GM19240 (cell line): Measurements from ENCODE around the gene FLYWCH1.

Source experiments
- DNase-seq: peaks from one replicate; pipeline ENCODE4 v3.0.0; 2011; ENCODE audit warnings: low spot score; ENCODE audit not compliant: insufficient read length

Gene FLYWCH1

GRCh38 chr16:2982402-2982801 is 70.7 kb downstream of the FLYWCH1 start:
- DNase-seq: no peak

- peak; percentile 91 for DNase-seq
These were observed 72.0 kb downstream of the FLYWCH1 start for GRCh38 chr16:2983706-2984136.

- no peak for DNase-seq
These were observed 73.7 kb downstream of the FLYWCH1 start for GRCh38 chr16:2985462-2985861.

GRCh38 chr16:2985893-2986355 is 74.2 kb downstream of the FLYWCH1 start:
- no peak for DNase-seq

- DNase-seq: no peak
These were observed 75.0 kb downstream of the FLYWCH1 start for GRCh38 chr16:2986623-2987188.

- no peak for DNase-seq
These were observed 75.6 kb downstream of the FLYWCH1 start for GRCh38 chr16:2987286-2987685.

GRCh38 chr16:2987833-2988232 is 76.1 kb downstream of the FLYWCH1 start:
- no peak for DNase-seq

- DNase-seq: no peak
These were observed 76.9 kb downstream of the FLYWCH1 start for GRCh38 chr16:2988590-2989099.

GRCh38 chr16:2990891-2991290 is 79.2 kb downstream of the FLYWCH1 start:
- DNase-seq: no peak

GRCh38 chr16:2991566-2992261 is 80.0 kb downstream of the FLYWCH1 start:
- DNase-seq: no peak

- DNase-seq: no peak
These were observed 80.8 kb downstream of the FLYWCH1 start for GRCh38 chr16:2992383-2993081.

GRCh38 chr16:2996298-2996697 is 84.6 kb downstream of the FLYWCH1 start:
- no peak for DNase-seq

- DNase-seq: no peak
These were observed 88.2 kb downstream of the FLYWCH1 start for GRCh38 chr16:2999929-3000328.

GRCh38 chr16:3000540-3000939 is 88.8 kb downstream of the FLYWCH1 start:
- no peak for DNase-seq
